Measurements from ENCODE around the gene NAALAD2. TPM values are rescaled to one million over a fixed set of nuclear protein-coding genes. Genes with fewer than 3 reads are reported as not detected.

NAALAD2 gene
- total RNA-seq, 2 donors from 2014 or later = 3.3 to 8.8 TPM

GRCh38 chr11:90168571-90168970 lies 34.1 kb downstream of the NAALAD2 start:
- H3K4me3 ChIP-seq (ENCODE audit: low read length) = no peak overlapping the region
- WGBS, 2 experiments (ENCODE audit: insufficient coverage in 1 of 2, insufficient read length in 1 of 2) = 89 to 100% methylated on average over 1 to 3 of the region's 3 CpGs
- H3K36me3 ChIP-seq (ENCODE audit: control insufficient read depth, insufficient read depth, low read length) = no peaks in the 10 kb centered on the region
- no peak for DNase-seq
- no peak overlapping the region for H3K27ac ChIP-seq (ENCODE audit: low read depth, low read length)
- Mint-ChIP-seq H3K27me3 (ENCODE audit: insufficient read depth) (no peaks in the 10 kb centered on the region), H3K36me3 (ENCODE audit: low read depth) (peaks cover 10% of the 10 kb centered on the region), H3K4me3 (no peak overlapping the region), H3K4me1 (peaks cover 9% of the 10 kb centered on the region), H3K9me3 (peaks cover 11% of the 10 kb centered on the region), H3K27ac (no peak overlapping the region)
- TF ChIP-seq CTCF (conservative IDR thresholded peaks at IDR 0.05) = no peak
- H3K9ac ChIP-seq (ENCODE audit: extremely low read depth, low read length, poor library complexity, severe bottlenecking) = no peak overlapping the region
- H3K4me1 ChIP-seq (ENCODE audit: control insufficient read depth, insufficient read depth, low read length) = peaks cover 3% of the 10 kb centered on the region
- H3K9me3 ChIP-seq (ENCODE audit: control insufficient read depth, low read length) = peaks cover 5% of the 10 kb centered on the region
- no peaks in the 10 kb centered on the region for H3K27me3 ChIP-seq (ENCODE audit: control insufficient read depth, insufficient read depth, low read length, poor library complexity, severe bottlenecking)

DNA sequence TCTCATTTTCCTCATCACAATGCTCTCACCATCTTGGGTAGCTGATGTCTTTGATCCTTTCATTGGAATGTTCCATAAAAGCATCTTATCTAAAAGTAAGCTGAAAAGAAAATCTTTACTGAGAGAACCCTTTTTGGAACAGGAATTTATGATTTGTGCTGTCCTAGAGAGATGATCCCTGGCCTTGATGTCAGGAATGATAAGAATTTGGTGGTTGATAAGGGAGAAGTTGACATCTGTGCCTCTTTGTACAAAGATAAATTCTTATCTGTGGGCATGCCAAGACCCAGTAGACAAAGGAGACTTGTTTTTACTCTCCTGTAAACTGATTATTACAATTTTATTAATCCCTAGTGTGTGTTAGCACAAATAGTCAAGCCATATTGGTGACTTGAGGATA lies 36.9 kb downstream of the NAALAD2 start:
- Mint-ChIP-seq H3K9me3 (peaks cover 10% of the 10 kb centered on the region), H3K36me3 (ENCODE audit: low read depth) (peaks cover 9% of the 10 kb centered on the region), H3K4me1 (peaks cover 15% of the 10 kb centered on the region), H3K27ac (no peak overlapping the region), H3K27me3 (ENCODE audit: insufficient read depth) (no peaks in the 10 kb centered on the region), H3K4me3 (no peak overlapping the region)
- Histone ChIP-seq H3K9me3 (ENCODE audit: control insufficient read depth, low read length) (peaks cover 5% of the 10 kb centered on the region), H3K36me3 (ENCODE audit: control insufficient read depth, insufficient read depth, low read length) (no peaks in the 10 kb centered on the region), H3K27ac (ENCODE audit: low read depth, low read length) (no peak overlapping the region), H3K4me1 (ENCODE audit: control insufficient read depth, insufficient read depth, low read length) (peaks cover 7% of the 10 kb centered on the region), H3K27me3 (ENCODE audit: control insufficient read depth, insufficient read depth, low read length, poor library complexity, severe bottlenecking) (no peaks in the 10 kb centered on the region), H3K4me3 (ENCODE audit: low read length) (no peak overlapping the region), H3K9ac (ENCODE audit: extremely low read depth, low read length, poor library complexity, severe bottlenecking) (no peak overlapping the region)
- TF ChIP-seq CTCF (conservative IDR thresholded peaks at IDR 0.05) = no peak
- DNase-seq = no peak

- H3K4me3 Mint-ChIP-seq = no peak overlapping the region
- no peaks in the 10 kb centered on the region for H3K36me3 Mint-ChIP-seq (ENCODE audit: low read depth)
- H3K4me1 ChIP-seq (ENCODE audit: control insufficient read depth, insufficient read depth, low read length) = peaks cover 12% of the 10 kb centered on the region
- no peak overlapping the region for H3K27ac Mint-ChIP-seq
- H3K9me3 ChIP-seq (ENCODE audit: control insufficient read depth, low read length) = no peaks in the 10 kb centered on the region
- no peak overlapping the region for H3K9ac ChIP-seq (ENCODE audit: extremely low read depth, low read length, poor library complexity, severe bottlenecking)
- no peak for DNase-seq
- TF ChIP-seq CTCF (conservative IDR thresholded peaks at IDR 0.05) = no peak
- no peaks in the 10 kb centered on the region for H3K36me3 ChIP-seq (ENCODE audit: control insufficient read depth, insufficient read depth, low read length)
- H3K4me1 Mint-ChIP-seq = peaks cover 19% of the 10 kb centered on the region
- H3K4me3 ChIP-seq (ENCODE audit: low read length) = peak overlapping the region; percentile 59
- no peaks in the 10 kb centered on the region for H3K9me3 Mint-ChIP-seq
- no peaks in the 10 kb centered on the region for H3K27me3 ChIP-seq (ENCODE audit: control insufficient read depth, insufficient read depth, low read length, poor library complexity, severe bottlenecking)
- no peak overlapping the region for H3K27ac ChIP-seq (ENCODE audit: low read depth, low read length)
- 92% methylated on average over 1 of the region's 1 CpG; no CpG with 5 or more reads in 1 of the 2 experiments for WGBS, 2 experiments (ENCODE audit: insufficient coverage in 1 of 2, insufficient read length in 1 of 2)
- H3K27me3 Mint-ChIP-seq (ENCODE audit: insufficient read depth) = no peaks in the 10 kb centered on the region
Measured at GRCh38 chr11:90176069-90176468, 41.6 kb downstream of the NAALAD2 start.

Data from endodermal cell (in vitro differentiated cells).